Suprapubic skin (tissue), 3 donors: ENCODE data around the gene C11orf24.

Source experiments
- EP300 ChIP-seq: sonication (generic); formaldehyde crosslinking; IDR thresholded peaks from one replicate; pipeline ENCODE4 v1.6.1; 2017; ENCODE audit warnings: antibody characterized with exemption
- POLR2A ChIP-seq, 2 donors: fragments of 450-650 bp; IDR thresholded peaks; one replicate each; pipeline ENCODE4 v1.6.1; 2017; ENCODE audit warnings: antibody characterized with exemption in 2 of 2, mild to moderate bottlenecking in 2 of 2, moderate library complexity in 2 of 2
- TF ChIP-seq, protein P1 (sequence below), 2 donors: fragments of 200-600 bp in 1 of 2; fragments of 450-650 bp in 1 of 2; sonication (generic) in 1 of 2; IDR thresholded peaks; one replicate each; pipeline ENCODE4 v1.5.1; 2016 to 2019; ENCODE audit warnings: antibody characterized with exemption in 2 of 2, mild to moderate bottlenecking in 1 of 2, moderate library complexity in 1 of 2

DNA sequence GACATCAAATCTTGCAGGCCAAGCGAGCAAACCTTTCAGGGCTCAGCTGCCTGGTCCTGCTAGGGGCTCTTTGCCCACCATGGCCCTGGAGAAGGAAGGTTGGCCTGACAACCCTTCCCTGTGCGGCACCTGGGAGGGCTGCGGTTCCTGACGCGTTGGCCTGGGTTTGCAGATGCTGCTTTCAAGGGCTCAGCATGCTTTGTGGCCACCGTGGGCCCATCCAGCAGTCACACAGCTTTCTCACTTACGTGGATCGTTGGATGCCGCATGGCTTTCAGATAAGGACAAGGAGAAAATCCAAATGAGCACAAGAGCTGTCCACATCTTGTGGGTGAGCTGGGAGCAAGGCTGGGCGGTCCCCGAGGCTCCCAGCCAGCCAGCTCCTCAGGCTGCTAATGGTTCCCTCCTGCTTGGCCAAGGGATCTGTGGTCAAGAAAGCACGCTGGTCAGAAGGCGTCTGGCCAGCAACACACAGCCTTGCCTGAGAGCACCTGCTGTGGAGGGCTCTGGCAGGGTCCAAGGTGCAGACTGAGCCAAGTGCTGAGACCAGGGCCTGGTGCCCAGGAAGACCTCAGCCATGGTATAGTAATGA lies 8.2 kb downstream of the C11orf24 start:
- TF ChIP-seq, protein P1, sequence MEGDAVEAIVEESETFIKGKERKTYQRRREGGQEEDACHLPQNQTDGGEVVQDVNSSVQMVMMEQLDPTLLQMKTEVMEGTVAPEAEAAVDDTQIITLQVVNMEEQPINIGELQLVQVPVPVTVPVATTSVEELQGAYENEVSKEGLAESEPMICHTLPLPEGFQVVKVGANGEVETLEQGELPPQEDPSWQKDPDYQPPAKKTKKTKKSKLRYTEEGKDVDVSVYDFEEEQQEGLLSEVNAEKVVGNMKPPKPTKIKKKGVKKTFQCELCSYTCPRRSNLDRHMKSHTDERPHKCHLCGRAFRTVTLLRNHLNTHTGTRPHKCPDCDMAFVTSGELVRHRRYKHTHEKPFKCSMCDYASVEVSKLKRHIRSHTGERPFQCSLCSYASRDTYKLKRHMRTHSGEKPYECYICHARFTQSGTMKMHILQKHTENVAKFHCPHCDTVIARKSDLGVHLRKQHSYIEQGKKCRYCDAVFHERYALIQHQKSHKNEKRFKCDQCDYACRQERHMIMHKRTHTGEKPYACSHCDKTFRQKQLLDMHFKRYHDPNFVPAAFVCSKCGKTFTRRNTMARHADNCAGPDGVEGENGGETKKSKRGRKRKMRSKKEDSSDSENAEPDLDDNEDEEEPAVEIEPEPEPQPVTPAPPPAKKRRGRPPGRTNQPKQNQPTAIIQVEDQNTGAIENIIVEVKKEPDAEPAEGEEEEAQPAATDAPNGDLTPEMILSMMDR (IDR thresholded peaks at IDR 0.05): no peak
- TF ChIP-seq POLR2A (IDR thresholded peaks at IDR 0.05) (no peak), EP300 (no peak)
